OCI-LY1 (cell line): ENCODE measurements around the gene YPEL5.

Experiments used
- H2AFZ ChIP-seq: fragments of 200-600 bp; sonication (generic), shearing (Covaris generic); 2 replicates; pipeline ENCODE4 v1.6.0; 2014; ENCODE audit warnings: antibody characterized with exemption, mild to moderate bottlenecking, low read length
- H3F3A ChIP-seq: fragments of 200-600 bp; sonication (generic), shearing (Covaris generic); 2 replicates; pipeline ENCODE4 v1.6.0; 2014; ENCODE audit warnings: mild to moderate bottlenecking, antibody characterized with exemption, low read length, moderate library complexity; ENCODE audit not compliant: insufficient read depth
- H3K27ac ChIP-seq: fragments of 200-600 bp; sonication (generic); 2 replicates; pipeline ENCODE4 v1.5.1; 2014; ENCODE audit warnings: low read length, mixed run types, mild to moderate bottlenecking, low read depth; ENCODE audit not compliant: poor library complexity, severe bottlenecking
- H3K27me3 ChIP-seq: fragments of 200-600 bp; sonication (generic); 2 replicates; pipeline ENCODE4 v1.6.0; 2014; ENCODE audit warnings: antibody characterized with exemption, mild to moderate bottlenecking, low read length, moderate library complexity; ENCODE audit not compliant: insufficient read depth
- H3K36me3 ChIP-seq: fragments of 200-600 bp; sonication (generic); 2 replicates; pipeline ENCODE4 v1.6.1; 2014; ENCODE audit warnings: mild to moderate bottlenecking, antibody characterized with exemption, low read length, moderate library complexity, mixed read lengths; ENCODE audit not compliant: insufficient read depth
- H3K4me1 ChIP-seq: fragments of 200-600 bp; sonication (generic); 2 replicates; pipeline ENCODE4 v1.5.1; 2014; ENCODE audit warnings: mild to moderate bottlenecking, low read length, moderate library complexity; ENCODE audit not compliant: insufficient read depth, severe bottlenecking
- H3K4me2 ChIP-seq: fragments of 200-600 bp; sonication (generic), shearing (Covaris generic); 2 replicates; pipeline ENCODE4 v1.6.1; 2014; ENCODE audit warnings: low read length
- H3K4me3 ChIP-seq: fragments of 200-600 bp; sonication (generic); 2 replicates; pipeline ENCODE4 v1.5.1; 2014; ENCODE audit warnings: low read length, low read depth, mild to moderate bottlenecking, mixed read lengths; ENCODE audit not compliant: poor library complexity, severe bottlenecking
- H3K79me2 ChIP-seq: fragments of 200-600 bp; shearing (Covaris generic); 2 replicates; pipeline ENCODE4 v1.6.1; 2016; ENCODE audit warnings: mixed run types, low read length, mixed read lengths; ENCODE audit not compliant: insufficient read depth
- H3K9ac ChIP-seq: fragments of 200-600 bp; sonication (generic), shearing (Covaris generic); 2 replicates; pipeline ENCODE4 v1.6.1; 2014; ENCODE audit warnings: mild to moderate bottlenecking, low read length, mixed read lengths
- H3K9me2 ChIP-seq: fragments of 200-600 bp; sonication (generic), shearing (Covaris generic); 2 replicates; pipeline ENCODE4 v1.6.1; 2014; ENCODE audit warnings: low read depth, mild to moderate bottlenecking, low read length, mixed read lengths
- H3K9me3 ChIP-seq: fragments of 200-600 bp; shearing (Covaris generic); 2 replicates; pipeline ENCODE4 v1.6.1; 2014; ENCODE audit warnings: low read length, mixed read lengths
- H4K20me1 ChIP-seq: fragments of 200-600 bp; sonication (generic), shearing (Covaris generic); 2 replicates; pipeline ENCODE4 v1.6.0; 2016; ENCODE audit warnings: mild to moderate bottlenecking, low read length; ENCODE audit not compliant: insufficient read depth
- CTCF ChIP-seq: fragments of 200-600 bp; sonication (generic), shearing (Covaris generic); IDR thresholded peaks from 2 replicates; pipeline ENCODE4 v1.5.1; 2017; ENCODE audit warnings: mild to moderate bottlenecking, antibody characterized with exemption, low read length, moderate library complexity, mixed read lengths
- EZH2 ChIP-seq: fragments of 200-600 bp; sonication (generic), shearing (Covaris generic); IDR thresholded peaks from 2 replicates; pipeline ENCODE4 v1.8.0; 2017; ENCODE audit warnings: borderline replicate concordance, mixed run types, mild to moderate bottlenecking, antibody characterized with exemption, low read length, moderate library complexity, mixed read lengths

Gene YPEL5

DNA sequence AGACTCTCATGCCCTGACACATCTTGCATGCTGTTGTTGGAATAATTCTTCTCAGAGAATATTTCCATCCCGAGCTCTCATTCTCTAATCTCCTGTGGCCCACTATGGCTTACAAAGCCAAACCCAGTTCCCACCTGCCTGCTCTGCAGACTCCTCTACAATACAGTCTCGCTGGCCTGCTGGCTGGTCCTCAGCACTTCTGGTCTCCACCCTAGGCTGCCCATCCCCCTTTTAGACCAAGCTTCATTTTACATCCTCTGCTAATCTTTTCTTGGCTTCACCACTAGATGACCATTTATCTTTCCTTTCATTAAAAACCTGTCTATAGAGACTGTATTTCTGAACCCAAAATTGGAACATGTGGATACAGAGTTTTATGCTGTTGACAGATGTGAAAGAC, 42.5 kb upstream of the YPEL5 start:
- no peak overlapping the region for H3K9ac ChIP-seq
- no peaks in the 10 kb centered on the region for H4K20me1 ChIP-seq
- no peak overlapping the region for H3K4me2 ChIP-seq
- H3K36me3 ChIP-seq = no peaks in the 10 kb centered on the region
- H2AFZ ChIP-seq = no peak overlapping the region
- H3K4me1 ChIP-seq = no peaks in the 10 kb centered on the region
- H3K79me2 ChIP-seq = no peaks in the 10 kb centered on the region
- no peaks in the 10 kb centered on the region for H3F3A ChIP-seq
- no peak overlapping the region for H3K4me3 ChIP-seq
- no peaks in the 10 kb centered on the region for H3K9me2 ChIP-seq
- TF ChIP-seq CTCF (no peak), EZH2 (no peak)
- no peaks in the 10 kb centered on the region for H3K9me3 ChIP-seq
- no peak overlapping the region for H3K27ac ChIP-seq
- no peaks in the 10 kb centered on the region; the same call in 1 of the 2 replicates for H3K27me3 ChIP-seq

GRCh38 chr2:30105556-30105955, 41.3 kb upstream of the YPEL5 start:
- Histone ChIP-seq H3K27ac (no peak overlapping the region), H3K4me2 (no peak overlapping the region), H2AFZ (no peak overlapping the region), H3K79me2 (no peaks in the 10 kb centered on the region), H3F3A (no peaks in the 10 kb centered on the region), H3K27me3 (no peaks in the 10 kb centered on the region; the same call in 1 of the 2 replicates), H3K9me2 (no peaks in the 10 kb centered on the region), H3K9me3 (no peaks in the 10 kb centered on the region), H4K20me1 (no peaks in the 10 kb centered on the region), H3K4me1 (no peaks in the 10 kb centered on the region), H3K9ac (no peak overlapping the region), H3K36me3 (no peaks in the 10 kb centered on the region), H3K4me3 (no peak overlapping the region)
- TF ChIP-seq EZH2 (no peak), CTCF (no peak)

- H3K9ac ChIP-seq = no peak overlapping the region
- no peaks in the 10 kb centered on the region for H3K36me3 ChIP-seq
- H3K4me3 ChIP-seq = no peak overlapping the region
- H3K27me3 ChIP-seq = no peaks in the 10 kb centered on the region; the same call in 1 of the 2 replicates
- no peaks in the 10 kb centered on the region for H3K79me2 ChIP-seq
- no peaks in the 10 kb centered on the region for H4K20me1 ChIP-seq
- no peak overlapping the region for H2AFZ ChIP-seq
- H3F3A ChIP-seq = no peaks in the 10 kb centered on the region
- TF ChIP-seq EZH2 (no peak), CTCF (no peak)
- H3K27ac ChIP-seq = no peak overlapping the region
- no peaks in the 10 kb centered on the region for H3K9me3 ChIP-seq
- H3K4me2 ChIP-seq = no peak overlapping the region
- H3K4me1 ChIP-seq = peaks cover 3% of the 10 kb centered on the region
- H3K9me2 ChIP-seq = no peaks in the 10 kb centered on the region
These were observed 40.3 kb upstream of the YPEL5 start for GRCh38 chr2:30106543-30106942.
